Endothelial cell of umbilical vein (primary cell): ENCODE results near the gene FSTL1. TPM values are rescaled to one million over a fixed set of nuclear protein-coding genes. Genes with fewer than 3 reads are reported as not detected.

ENCODE experiments used
- BruUV-seq: library from RNA; stranded (reverse); fragments of 400-500 nt; replicated peaks from 2 replicates; lab custom pipeline; 2021; lab: Mats Ljungman, UMichigan
- CTCF ChIA-PET: fragments of 300-600, 350-600 bp; sonication (Branson Sonifier 250); formaldehyde crosslinking; loops from one replicate; lab custom pipeline; 2021; ENCODE audit warnings: antibody characterized with exemption, inconsistent platforms; lab: Charles Lee
- POLR2A ChIA-PET: fragments of 300-600, 350-600 bp; sonication (Branson Sonifier 250); formaldehyde crosslinking; loops from one replicate; lab custom pipeline; 2021; ENCODE audit warnings: antibody characterized with exemption, inconsistent platforms; lab: Charles Lee
- DNase-seq: peaks from one replicate; pipeline ENCODE4 v3.0.0-alpha.2; 2011; ENCODE audit warnings: low read depth, low spot score
- FAIRE-seq: peaks from 2 replicates; lab custom pipeline; 2011; peaks lifted over from hg19 to GRCh38; lab: Jason Lieb, UNC
- H2AFZ ChIP-seq: 2 replicates; pipeline ENCODE4 v1.6.0; 2012; ENCODE audit warnings: low read depth, low read length, control low read depth, inconsistent platforms
- H3K27ac ChIP-seq: 2 replicates; pipeline ENCODE4 v1.5.1; 2011; ENCODE audit warnings: low read depth, mild to moderate bottlenecking, control low read depth, low read length, moderate library complexity; ENCODE audit not compliant: insufficient read depth
- H3K27me3 ChIP-seq, 2 experiments: 2 replicates each; pipeline versions ENCODE4 v1.6.0 to v1.6.1; 2011; ENCODE audit warnings: low read length in 2 of 2, mixed read lengths in 1 of 2; ENCODE audit not compliant: control insufficient read depth in 2 of 2, insufficient read depth in 2 of 2
- H3K36me3 ChIP-seq, 2 experiments: 2 replicates in 1 of 2; 3 replicates in 1 of 2; pipeline ENCODE4 v1.5.1; 2011; ENCODE audit warnings: low read length in 2 of 2, mild to moderate bottlenecking in 1 of 2, moderate library complexity in 1 of 2; ENCODE audit not compliant: control insufficient read depth in 2 of 2, insufficient read depth in 2 of 2; ENCODE audit errors: extremely low read depth in 1 of 2
- H3K4me1 ChIP-seq: 3 replicates; pipeline ENCODE4 v1.5.1; 2011; ENCODE audit warnings: mild to moderate bottlenecking, low read length; ENCODE audit not compliant: control insufficient read depth, insufficient read depth; ENCODE audit errors: extremely low read depth
- H3K4me2 ChIP-seq: 2 replicates; pipeline ENCODE4 v1.6.1; 2011; ENCODE audit warnings: low read length, control low read depth, mixed read lengths; ENCODE audit not compliant: insufficient read depth
- H3K4me3 ChIP-seq, 3 experiments: fragments of 200-600 bp in 1 of 3; sonication (generic), shearing (Covaris generic) in 1 of 3; replicated peaks in 1 of 3; 2 replicates each; pipeline ENCODE4 v1.5.1; 2011 to 2016; ENCODE audit warnings: control low read depth in 3 of 3, low read length in 3 of 3, mild to moderate bottlenecking in 2 of 3, inconsistent platforms in 1 of 3, low read depth in 1 of 3, moderate library complexity in 1 of 3; ENCODE audit not compliant: insufficient read depth in 1 of 3
- H3K79me2 ChIP-seq: 2 replicates; pipeline ENCODE4 v1.6.0; 2012; ENCODE audit warnings: low read length, inconsistent platforms; ENCODE audit not compliant: control insufficient read depth, insufficient read depth
- H3K9ac ChIP-seq: replicated peaks from 2 replicates; pipeline ENCODE3; 2011; ENCODE audit warnings: low read length, control low read depth; ENCODE audit not compliant: insufficient read depth; ENCODE audit errors: extremely low read depth
- H3K9me1 ChIP-seq: replicated peaks from 3 replicates; pipeline ENCODE4 v1.6.0; 2011; ENCODE audit warnings: mild to moderate bottlenecking, low read length; ENCODE audit not compliant: control insufficient read depth, insufficient read depth; ENCODE audit errors: extremely low read depth
- H3K9me3 ChIP-seq: replicated peaks from 2 replicates; pipeline ENCODE4 v1.5.1; 2012; ENCODE audit warnings: low read length, inconsistent platforms; ENCODE audit not compliant: control insufficient read depth, insufficient read depth
- H4K20me1 ChIP-seq: replicated peaks from 2 replicates; pipeline ENCODE3; 2011; ENCODE audit warnings: mild to moderate bottlenecking, low read length; ENCODE audit not compliant: control insufficient read depth, insufficient read depth; ENCODE audit errors: extremely low read depth
- CTCF ChIP-seq, 2 donors: IDR thresholded peaks; 1 replicate in 1 of 2; 2 replicates in 1 of 2; pipeline ENCODE4 v1.5.1; 2011; ENCODE audit warnings: low read length in 2 of 2, mild to moderate bottlenecking in 2 of 2, moderate library complexity in 2 of 2, control low read depth in 1 of 2, inconsistent platforms in 1 of 2, low read depth in 1 of 2; ENCODE audit not compliant: insufficient read depth in 1 of 2; ENCODE audit errors: extremely low read depth in 1 of 2
- EZH2 ChIP-seq: IDR thresholded peaks from 2 replicates; pipeline ENCODE4 v1.6.1; 2012; ENCODE audit warnings: borderline replicate concordance, low read depth, mild to moderate bottlenecking, moderate library complexity, low read length, inconsistent platforms; ENCODE audit not compliant: severe bottlenecking
- FOS ChIP-seq: IDR thresholded peaks from 2 replicates; pipeline ENCODE4 v1.6.1; 2011; ENCODE audit warnings: mild to moderate bottlenecking, low read length, moderate library complexity, borderline replicate concordance; ENCODE audit not compliant: insufficient read depth
- GATA2 ChIP-seq: IDR thresholded peaks from 2 replicates; pipeline ENCODE4 v1.7.0; 2011; ENCODE audit warnings: low read depth, mild to moderate bottlenecking, moderate library complexity, mixed read lengths, low read length; ENCODE audit not compliant: insufficient read length, insufficient read depth
- JUN ChIP-seq: IDR thresholded peaks from 2 replicates; pipeline ENCODE4 v1.6.1; 2011; ENCODE audit warnings: borderline replicate concordance, low read depth; ENCODE audit not compliant: insufficient read length, insufficient read depth
- MAX ChIP-seq: IDR thresholded peaks from 2 replicates; pipeline ENCODE4 v1.6.1; 2011; ENCODE audit not compliant: insufficient read depth, insufficient read length
- MYC ChIP-seq: IDR thresholded peaks from one replicate; pipeline ENCODE4 v1.6.1; 2011; ENCODE audit warnings: mild to moderate bottlenecking, low read depth, low read length
- POLR2A ChIP-seq: IDR thresholded peaks from 2 replicates; pipeline ENCODE4 v1.6.1; 2012; ENCODE audit warnings: low read depth, mild to moderate bottlenecking, control low read depth, low read length
- POLR2AphosphoS5 ChIP-seq: IDR thresholded peaks from 2 replicates; pipeline ENCODE4 v1.6.1; 2012; ENCODE audit warnings: low read depth, mild to moderate bottlenecking, control low read depth, low read length, moderate library complexity; ENCODE audit not compliant: insufficient read depth
- dilution Hi-C: fragments of 300-500 bp; cut with MboI; formaldehyde crosslinking; loops from one replicate; pipeline ENCODE4 v1.15.0; 2019; ENCODE audit warnings: low sequenced_read_pairs; ENCODE audit not compliant: extremely low pct_ligation_motif_present
- intact Hi-C: fragments of 100-400 bp; cut with micrococcal nuclease; formaldehyde crosslinking; loops from one replicate; pipeline ENCODE4 v1.10.0; 2022
- polyA plus RNA-seq, 4 experiments: library from polyadenylated mRNA; depleted of rRNA in 3 of 4; stranded (reverse) in 3 of 4; unstranded in 1 of 4; fragments of >200 nt; gene quantifications; 2 replicates each; pipeline versions ENCODE4 v1.2.1 to v1.2.3, GENCODE V29; 2011 to 2012; ENCODE audit warnings: missing spikeins in 1 of 4
- total RNA-seq: library from RNA; stranded (reverse); gene quantifications from 2 replicates; pipeline ENCODE4 v1.2.3, GENCODE V29; 2021

The FSTL1 gene
- total and polyA plus RNA-seq, 2 donors (not counting 3 experiments of a cell fraction or from before 2014, with no cell fraction given) = 235 to 562 TPM

GRCh38 chr3:120407508-120408287, 43.1 kb downstream of the FSTL1 start:
- H3K36me3 ChIP-seq = peaks cover 57 to 58% of the 10 kb centered on the region in 2 experiments
- H3K9me3 ChIP-seq = no peaks in the 10 kb centered on the region
- H3K4me1 ChIP-seq = no peaks in the 10 kb centered on the region
- DNase-seq (no peak), FAIRE-seq (no peak)
- H4K20me1 ChIP-seq = no peaks in the 10 kb centered on the region
- no peaks in the 10 kb centered on the region for H3K9me1 ChIP-seq
- POLR2A ChIA-PET = no interaction called here
- dilution Hi-C loops = no loop called here
- TF ChIP-seq GATA2 = no peak
- no peak for TF ChIP-seq MAX
- TF ChIP-seq MYC = no peak
- TF ChIP-seq POLR2A = no peak
- TF ChIP-seq EZH2 = no peak
- no peak for TF ChIP-seq CTCF (IDR thresholded peaks at IDR 0.05; ENCODE audit: extremely low read depth in 1 of 2, insufficient read depth in 1 of 2, low read depth in 1 of 2, low read length in 2 of 2)
- no peak for TF ChIP-seq FOS
- TF ChIP-seq POLR2AphosphoS5 = no peak
- TF ChIP-seq JUN = no peak
- H3K9ac ChIP-seq = no peak overlapping the region
- no peaks in the 10 kb centered on the region for H3K79me2 ChIP-seq
- H3K4me3 ChIP-seq = no peak overlapping the region
- intact Hi-C loops = no loop called here
- H3K4me2 ChIP-seq = no peak overlapping the region
- CTCF ChIA-PET = interaction anchor here (3.7 kb wide), 1 partner anchor 151 kb away, joined by 17 read pairs; no protein-coding TSS in a partner anchor
- no peak overlapping the region for H3K27ac ChIP-seq
- H3K27me3 ChIP-seq = no peaks in the 10 kb centered on the region
- BruUV-seq = no TSS peak
- H2AFZ ChIP-seq = no peak overlapping the region
